A549 (cell line): ENCODE measurements around the gene ACER3. TPM values are rescaled to one million over a fixed set of nuclear protein-coding genes. Genes with fewer than 3 reads are reported as not detected.
"Not testable (repeated sequence)": the region's sequence is repeated elsewhere in the genome, so short reads cannot be mapped to it uniquely, and the experiment has no call there.

Experiments used
- ATAC-seq, 2 experiments: fragments of 200-7000 bp in 1 of 2; fragments of >200 bp in 1 of 2; cut with Nextera tagmentation in 1 of 2; cut with Tn5 transposase in 1 of 2; 3 replicates each; pipeline versions ENCODE4 v1.8.0 to v1.9.1; 2018 to 2020; ENCODE audit warnings: mild to moderate bottlenecking in 1 of 2, moderate library complexity in 1 of 2
- CTCF ChIA-PET: fragments of 300-600 bp; sonication (Branson Sonifier 250); formaldehyde crosslinking; extraction: SDS; loops from one replicate; lab custom pipeline; 2021; ENCODE audit warnings: antibody characterized with exemption, inconsistent platforms; lab: Yijun Ruan, JAX
- POLR2A ChIA-PET: fragments of 350-600 bp; formaldehyde crosslinking; extraction: SDS; loops from one replicate; lab custom pipeline; 2021; ENCODE audit warnings: antibody characterized with exemption, inconsistent platforms; lab: Yijun Ruan, JAX
- DNase-seq, 2 experiments: peaks; one replicate each; pipeline versions ENCODE4 v3.0.0 to v3.0.0-alpha.2; 2011 to 2016; ENCODE audit warnings: low read depth in 1 of 2, low spot score in 1 of 2
- FAIRE-seq: peaks from 2 replicates; lab custom pipeline; 2011; peaks lifted over from hg19 to GRCh38; lab: Jason Lieb, UNC
- H3K27ac ChIP-seq, 2 experiments: fragments of >200 bp; sonication (Bioruptor Twin); formaldehyde crosslinking; 3 replicates each; pipeline ENCODE4 v1.5.1; 2016 to 2017
- H3K4me1 ChIP-seq: fragments of >200 bp; sonication (Bioruptor Twin); formaldehyde crosslinking; 3 replicates; pipeline ENCODE4 v1.6.1; 2016
- H3K4me2 ChIP-seq: fragments of >200 bp; sonication (Bioruptor Twin); formaldehyde crosslinking; 3 replicates; pipeline ENCODE4 v1.6.1; 2016
- H3K4me3 ChIP-seq: fragments of >200 bp; sonication (Bioruptor Twin); formaldehyde crosslinking; 3 replicates; pipeline ENCODE4 v1.5.1; 2016
- H3K9me3 ChIP-seq: fragments of >200 bp; sonication (Bioruptor Twin); formaldehyde crosslinking; 3 replicates; pipeline ENCODE4 v1.6.1; 2016
- BCL3 ChIP-seq: fragments of >200 bp; sonication (Bioruptor Twin); formaldehyde crosslinking; IDR thresholded peaks from 3 replicates; pipeline ENCODE4 v1.6.1; 2016
- CBX8 ChIP-seq: fragments of 200-600 bp; sonication (generic); IDR thresholded peaks from 2 replicates; pipeline ENCODE4 v1.6.1; 2016
- CEBPB ChIP-seq, 2 experiments: fragments of >200 bp in 1 of 2; sonication (Bioruptor Twin) in 1 of 2; formaldehyde crosslinking in 1 of 2; IDR thresholded peaks; 2 replicates each; pipeline ENCODE4 v1.6.1; 2012 to 2016
- CTCF ChIP-seq: fragments of >200 bp; sonication (Bioruptor Twin); formaldehyde crosslinking; IDR thresholded peaks from 3 replicates; pipeline ENCODE4 v1.5.1; 2016
- EHF ChIP-seq: fragments of 250-450 bp; sonication (Bioruptor Pico); IDR thresholded peaks from 2 replicates; pipeline ENCODE4 v1.5.0; 2020; ENCODE audit warnings: mild to moderate bottlenecking
- EHMT2 ChIP-seq: fragments of 200-600 bp; sonication (generic); IDR thresholded peaks from 2 replicates; pipeline ENCODE4 v1.6.1; 2016; ENCODE audit warnings: antibody characterized with exemption, low read depth, mild to moderate bottlenecking, moderate library complexity
- EP300 ChIP-seq, 2 experiments: fragments of >200 bp; sonication (Bioruptor Twin); formaldehyde crosslinking; IDR thresholded peaks; 2 replicates in 1 of 2; 3 replicates in 1 of 2; pipeline ENCODE4 v1.6.1; 2016 to 2017
- FOSL2 ChIP-seq, 2 experiments: fragments of 450-650 bp in 1 of 2; fragments of >200 bp in 1 of 2; sonication (Bioruptor Twin) in 1 of 2; formaldehyde crosslinking; IDR thresholded peaks; 2 replicates each; pipeline versions ENCODE4 v1.5.0 to v1.6.1; 2016 to 2020; ENCODE audit warnings: mild to moderate bottlenecking in 1 of 2, moderate library complexity in 1 of 2
- GATA3 ChIP-seq: IDR thresholded peaks from 2 replicates; pipeline ENCODE4 v1.6.1; 2012; ENCODE audit warnings: borderline replicate concordance
- JUN ChIP-seq, 2 experiments: fragments of >200 bp; sonication (Bioruptor Twin); formaldehyde crosslinking; IDR thresholded peaks; 2 replicates in 1 of 2; 3 replicates in 1 of 2; pipeline ENCODE4 v1.6.1; 2016 to 2017
- JUNB ChIP-seq: fragments of >200 bp; sonication (Bioruptor Twin); formaldehyde crosslinking; IDR thresholded peaks from 2 replicates; pipeline ENCODE4 v1.6.1; 2016
- MAZ ChIP-seq: fragments of 150-350 bp; IDR thresholded peaks from 2 replicates; pipeline ENCODE4 v1.6.1; 2014; ENCODE audit warnings: antibody characterized with exemption, low read depth, low read length, borderline replicate concordance
- NFE2L2 ChIP-seq: fragments of 150-350 bp; conservative IDR thresholded peaks from 2 replicates; pipeline ENCODE4 v1.6.1; 2014; ENCODE audit warnings: low read length
- NR3C1 ChIP-seq: fragments of >200 bp; sonication (Bioruptor Twin); formaldehyde crosslinking; IDR thresholded peaks from 3 replicates; pipeline ENCODE4 v1.6.1; 2017
- POLR2AphosphoS2 ChIP-seq: conservative IDR thresholded peaks from 2 replicates; pipeline ENCODE4 v1.6.1; 2012; ENCODE audit warnings: low read length, improper control_type of control experiment, inconsistent platforms
- RAD21 ChIP-seq, 2 experiments: fragments of >200 bp in 1 of 2; sonication (Bioruptor Twin) in 1 of 2; formaldehyde crosslinking in 1 of 2; IDR thresholded peaks in 1 of 2; conservative IDR thresholded peaks in 1 of 2; 2 replicates in 1 of 2; 3 replicates in 1 of 2; pipeline ENCODE4 v1.6.1; 2012 to 2018; ENCODE audit warnings: inconsistent platforms in 1 of 2
- RCOR1 ChIP-seq: fragments of 150-350 bp; IDR thresholded peaks from 2 replicates; pipeline ENCODE4 v1.6.1; 2014; ENCODE audit warnings: antibody characterized with exemption, low read length, low read depth
- RNF2 ChIP-seq: fragments of 200-600 bp; sonication (generic); IDR thresholded peaks from 2 replicates; pipeline ENCODE4 v1.6.1; 2016; ENCODE audit warnings: low read depth, mild to moderate bottlenecking, antibody characterized with exemption, moderate library complexity, borderline replicate concordance
- WGBS: methylation state at CpG from one replicate; pipeline ENCODE4 v1.1.6; 2017; ENCODE audit errors: missing lambda C conversion rate; 5-methylcytosine and 5-hydroxymethylcytosine counted together
- polyA plus RNA-seq, 4 experiments: library from polyadenylated mRNA; depleted of rRNA in 3 of 4; stranded (reverse); fragments of >200 nt; fragmentation: RNase III in 1 of 4; extraction: RNeasy Plus Mini Kit Qiagen cat#74134 plus additional on column Dnase treatment in 1 of 4; gene quantifications; 2 replicates in 3 of 4; 3 replicates in 1 of 4; pipeline ENCODE4 v1.2.3, GENCODE V29; 2011 to 2017

ACER3 gene
- polyA plus RNA-seq, 2 of the 4 experiments (the other 2 are of a cell fraction) = 16.0 to 46.6 TPM

DNA sequence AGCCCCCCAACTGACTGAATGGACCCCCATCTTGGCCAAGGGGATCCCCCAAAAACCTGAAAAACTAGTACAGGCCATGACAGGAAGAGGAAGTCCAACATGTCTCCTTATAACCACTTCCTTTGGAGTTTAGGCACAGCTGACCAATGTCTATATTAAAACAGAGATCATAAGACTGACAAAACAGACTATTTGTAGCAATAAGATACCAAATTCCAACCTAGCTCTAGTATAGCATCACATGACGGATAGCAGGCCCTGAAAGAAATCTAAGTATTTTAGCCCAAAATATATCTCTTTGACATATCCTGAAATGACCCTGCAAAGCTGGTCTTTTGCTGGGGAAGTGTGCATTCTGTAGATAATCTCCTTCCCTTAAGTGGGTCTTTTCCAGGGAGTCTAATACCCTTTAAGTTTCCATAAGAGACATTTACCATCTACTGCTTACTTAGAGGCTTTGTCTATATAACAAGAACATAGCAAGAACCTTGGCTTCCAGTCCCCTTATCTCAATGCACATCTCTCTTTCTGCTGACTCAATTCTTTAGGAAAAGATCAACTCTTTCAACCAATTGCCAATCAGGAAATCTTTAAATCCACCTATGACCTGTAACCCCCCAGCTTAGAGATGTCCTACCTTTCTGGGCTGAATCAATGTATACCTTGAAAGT, 34.9 kb upstream of the ACER3 start:
- FAIRE-seq (no peak), DNase-seq (no peak), ATAC-seq (no peak)
- CTCF ChIA-PET = interaction anchor here (1.0 to 2.4 kb wide), 6 partner anchors 10 to 94 kb away, joined by 3 to 10 read pairs (median 6); no protein-coding TSS in a partner anchor
- 91% methylated on average over 1 of the region's 1 CpG for WGBS
- H3K4me1 ChIP-seq = peaks cover 27% of the 10 kb centered on the region
- H3K4me3 ChIP-seq = no peak overlapping the region
- H3K9me3 ChIP-seq = no peaks in the 10 kb centered on the region
- peak overlapping the region; percentile 80 to 91; a peak in 5 of 6 replicates for H3K27ac ChIP-seq
- POLR2A ChIA-PET = no interaction called here
- no peak overlapping the region for H3K4me2 ChIP-seq
- no peak for TF ChIP-seq MAZ
- no peak for TF ChIP-seq CBX8
- no peak for TF ChIP-seq NFE2L2
- TF ChIP-seq CEBPB (IDR thresholded peaks at IDR 0.05) = no peak
- no peak for TF ChIP-seq BCL3
- TF ChIP-seq, all 56 proteins: peak for 0

DNA sequence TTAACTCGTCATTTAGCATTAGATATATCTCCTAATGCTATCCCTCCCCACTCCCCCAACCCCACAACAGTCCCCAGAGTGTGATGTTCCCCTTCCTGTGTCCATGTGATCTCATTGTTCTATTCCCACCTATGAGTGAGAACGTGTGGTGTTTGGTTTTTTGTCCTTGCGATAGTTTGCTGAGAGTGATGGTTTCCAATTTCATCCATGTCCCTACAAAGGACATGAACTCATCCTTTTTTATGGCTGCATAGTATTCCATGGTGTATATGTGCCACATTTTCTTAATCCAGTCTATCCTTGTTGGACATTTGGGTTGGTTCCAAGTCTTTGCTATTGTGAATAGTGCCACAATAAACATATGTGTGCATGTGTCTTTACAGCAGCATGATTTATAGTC, 34.2 kb upstream of the ACER3 start:
- 34% methylated on average over 3 of the region's 3 CpGs for WGBS
- FAIRE-seq, H3K9me3 ChIP-seq, DNase-seq, H3K4me3 ChIP-seq, H3K27ac ChIP-seq, H3K4me2 ChIP-seq, POLR2A ChIA-PET, ATAC-seq: not testable (repeated sequence)
- CTCF ChIA-PET = interaction anchor here (1.3 kb wide), 1 partner anchor 18 kb away, joined by 8 read pairs; no protein-coding TSS in a partner anchor
- H3K4me1 ChIP-seq = peaks cover 27% of the 10 kb centered on the region

GRCh38 chr11:76827005-76827404, 33.7 kb upstream of the ACER3 start:
- DNase-seq, H3K27ac ChIP-seq, ATAC-seq, H3K4me2 ChIP-seq, H3K4me3 ChIP-seq, FAIRE-seq, POLR2A ChIA-PET, H3K9me3 ChIP-seq: not testable (repeated sequence)
- CTCF ChIA-PET = interaction anchor here (1.6 kb wide), 1 partner anchor 18 kb away, joined by 3 read pairs; no protein-coding TSS in a partner anchor
- peaks cover 27% of the 10 kb centered on the region for H3K4me1 ChIP-seq

- 70% methylated on average over 9 of the region's 9 CpGs for WGBS
- no peak for DNase-seq
- Histone ChIP-seq H3K9me3 (no peaks in the 10 kb centered on the region), H3K4me2 (no peak overlapping the region), H3K4me1 (peaks cover 3% of the 10 kb centered on the region; the same call in 2 of the 3 replicates), H3K4me3 (no peak overlapping the region), H3K27ac (no peak overlapping the region)
- ChIA-PET CTCF (interaction anchor here (1.4 to 1.6 kb wide), 2 partner anchors 23 to 36 kb away, joined by 3 to 10 read pairs; no protein-coding TSS in a partner anchor), POLR2A (interaction anchor here (0.7 kb wide), 1 partner anchor 157 kb away, joined by 3 read pairs; no protein-coding TSS in a partner anchor)
- no peak for FAIRE-seq
- no peak for TF ChIP-seq EHF (CRISPR knock-in tag)
- no peak for TF ChIP-seq JUN (IDR thresholded peaks at IDR 0.05)
- TF ChIP-seq RNF2 = no peak
- TF ChIP-seq EHMT2 = no peak
- no peak for TF ChIP-seq NR3C1
- TF ChIP-seq RAD21 (conservative IDR thresholded peaks at IDR 0.05 in 1 of 2, IDR thresholded peaks at IDR 0.05 in 1 of 2) = no peak
- no peak for TF ChIP-seq EP300 (IDR thresholded peaks at IDR 0.05)
- TF ChIP-seq FOSL2 (IDR thresholded peaks at IDR 0.05) = no peak
- no peak for TF ChIP-seq FOSL2 (CRISPR knock-in tag; IDR thresholded peaks at IDR 0.05)
- TF ChIP-seq JUNB = no peak
- TF ChIP-seq RCOR1 = no peak
- TF ChIP-seq CTCF = no peak
- TF ChIP-seq POLR2AphosphoS2 = no peak
- no peak for TF ChIP-seq GATA3
- ATAC-seq = no peak; a peak in 2 of 6 replicates
These were observed 29.9 kb upstream of the ACER3 start for GRCh38 chr11:76830639-76831327.
